HG03066 (cell line): ENCODE measurements around the gene UNC79.

ENCODE experiments used
- ATAC-seq: cut with Tn5 transposase; IDR thresholded peaks from one replicate; pipeline ENCODE4 v1.9.1; 2021; ENCODE audit warnings: low read depth; ENCODE audit not compliant: unreplicated experiment

The UNC79 gene

DNA sequence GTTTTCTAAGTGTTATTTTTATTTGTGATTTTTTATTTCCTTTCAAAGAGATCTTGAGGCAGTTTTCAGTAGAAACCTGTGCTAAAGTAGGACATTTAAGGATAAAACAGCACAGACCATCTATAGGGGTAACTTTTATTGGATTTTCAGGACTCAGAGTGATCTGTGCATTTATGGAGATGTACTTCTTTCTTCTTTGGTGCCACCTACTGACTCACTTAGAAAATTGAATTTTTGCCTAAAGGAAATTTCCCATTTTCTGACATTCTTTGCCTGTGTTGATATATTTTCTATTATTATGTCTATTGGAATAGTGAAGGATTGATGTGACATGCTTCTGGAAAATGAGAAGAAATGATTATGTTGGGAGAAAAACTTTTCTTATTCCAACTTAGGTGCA, 113.0 kb downstream of the UNC79 start:
- no peak for ATAC-seq

DNA sequence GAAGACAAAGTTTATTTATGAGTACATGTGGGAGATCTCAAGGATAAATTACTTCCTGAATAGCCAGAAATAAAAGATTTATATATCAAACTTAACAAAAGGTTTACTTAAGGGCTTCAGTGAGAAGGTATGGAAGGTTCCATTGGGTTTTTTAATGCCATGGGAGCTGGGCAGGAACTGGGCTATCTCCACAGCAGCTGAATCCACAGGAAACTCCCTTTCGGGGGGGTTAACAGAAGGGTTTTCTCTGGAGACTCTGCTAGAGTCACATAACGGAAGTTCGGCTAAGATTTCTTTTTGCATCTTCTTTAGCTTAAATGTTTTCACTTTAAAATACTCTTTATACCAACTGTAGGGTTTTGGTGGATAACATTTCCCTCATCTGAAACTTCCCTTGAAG, 113.5 kb downstream of the UNC79 start:
- ATAC-seq = no peak

DNA sequence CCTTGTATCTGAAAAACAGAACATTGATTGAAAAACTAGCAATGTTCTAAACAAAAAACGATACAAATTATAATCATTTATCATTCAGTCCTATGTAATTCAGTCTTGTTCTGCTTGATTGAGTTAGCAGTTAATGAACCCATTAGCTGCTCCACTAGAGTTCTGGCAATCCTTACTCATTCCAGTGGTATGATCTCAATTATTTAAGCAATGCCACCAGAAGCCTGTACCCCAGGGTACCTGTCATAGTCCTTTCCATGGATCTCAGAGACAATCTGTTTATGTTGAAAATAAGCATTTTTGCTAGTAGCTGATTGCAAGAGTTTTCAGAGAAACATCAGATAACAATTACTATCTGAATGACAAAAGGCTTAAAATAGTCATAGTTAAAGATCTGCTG, 115.9 kb downstream of the UNC79 start:
- no peak for ATAC-seq

DNA sequence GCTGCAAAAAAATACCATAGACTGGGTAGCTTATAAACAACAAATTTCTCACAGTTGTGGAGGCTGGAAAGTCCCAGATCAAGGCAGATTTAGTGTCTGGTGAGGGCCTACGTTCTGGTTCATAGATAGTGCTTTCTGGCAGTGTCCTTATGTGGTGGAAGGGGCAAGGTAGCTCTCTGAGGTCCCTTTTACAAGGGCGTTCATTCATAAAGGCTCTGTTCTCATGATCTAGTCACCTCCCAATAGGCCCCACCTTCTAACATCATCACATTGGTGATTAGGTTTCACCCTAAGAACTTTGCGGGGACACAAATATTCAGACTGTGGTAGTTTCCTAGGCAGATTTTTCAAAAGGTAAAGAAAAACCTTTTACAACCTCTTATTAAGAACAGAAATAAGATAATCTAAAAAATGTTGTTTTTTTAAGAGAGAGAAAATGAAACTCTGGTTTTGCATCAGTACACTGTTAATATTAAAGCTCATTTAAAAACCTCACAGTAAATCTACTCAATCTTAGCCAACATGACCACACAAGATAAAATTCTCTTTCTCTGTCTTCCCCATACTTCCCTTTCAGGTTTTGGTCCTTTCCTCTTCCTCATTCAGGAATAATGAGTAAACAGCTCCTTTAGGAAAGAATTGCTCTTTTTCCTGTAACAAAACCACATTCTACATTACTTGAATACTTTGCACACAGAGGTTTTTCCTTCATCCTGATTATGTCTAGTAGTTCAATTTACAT, 117.5 kb downstream of the UNC79 start:
- ATAC-seq = peak; percentile 79

DNA sequence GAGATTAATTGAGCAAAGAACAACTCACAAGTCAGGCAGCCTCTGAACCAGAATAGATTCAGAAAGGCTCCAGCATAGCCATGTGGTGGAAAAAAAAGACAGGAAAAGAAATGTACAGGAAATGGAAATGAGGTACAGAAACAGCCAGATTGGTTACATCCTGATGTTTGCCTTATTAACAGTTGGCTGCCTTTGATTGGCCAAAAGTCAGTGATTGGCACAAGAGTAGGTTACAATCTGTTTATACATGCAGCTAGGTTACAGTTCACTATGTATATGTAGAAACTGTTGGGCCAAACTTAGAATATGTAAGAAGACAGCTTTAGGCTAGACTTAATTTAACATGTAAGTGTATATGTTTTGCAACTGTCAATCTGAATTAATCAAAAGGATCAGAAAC, 118.9 kb downstream of the UNC79 start:
- no peak for ATAC-seq

DNA sequence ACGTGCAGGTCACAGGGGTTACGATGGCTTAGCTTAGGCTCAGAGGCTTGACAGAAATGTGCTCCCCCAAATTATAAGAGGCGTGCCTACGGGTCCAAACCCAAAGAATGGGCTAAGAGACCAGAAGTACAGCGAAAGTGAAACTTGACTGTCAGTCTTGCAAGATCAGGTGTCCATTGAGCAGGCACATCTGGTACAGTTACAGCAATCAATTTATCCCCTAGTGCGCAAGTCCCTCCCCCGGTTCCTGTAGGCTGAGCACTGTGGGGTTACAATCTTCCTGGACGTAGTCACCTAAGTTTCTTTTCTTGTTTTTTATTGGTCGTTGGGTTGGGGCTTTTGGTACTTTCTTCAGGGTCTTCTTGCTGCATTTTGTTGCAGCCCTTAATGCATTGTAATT, 134.2 kb downstream of the UNC79 start:
- no peak for ATAC-seq

DNA sequence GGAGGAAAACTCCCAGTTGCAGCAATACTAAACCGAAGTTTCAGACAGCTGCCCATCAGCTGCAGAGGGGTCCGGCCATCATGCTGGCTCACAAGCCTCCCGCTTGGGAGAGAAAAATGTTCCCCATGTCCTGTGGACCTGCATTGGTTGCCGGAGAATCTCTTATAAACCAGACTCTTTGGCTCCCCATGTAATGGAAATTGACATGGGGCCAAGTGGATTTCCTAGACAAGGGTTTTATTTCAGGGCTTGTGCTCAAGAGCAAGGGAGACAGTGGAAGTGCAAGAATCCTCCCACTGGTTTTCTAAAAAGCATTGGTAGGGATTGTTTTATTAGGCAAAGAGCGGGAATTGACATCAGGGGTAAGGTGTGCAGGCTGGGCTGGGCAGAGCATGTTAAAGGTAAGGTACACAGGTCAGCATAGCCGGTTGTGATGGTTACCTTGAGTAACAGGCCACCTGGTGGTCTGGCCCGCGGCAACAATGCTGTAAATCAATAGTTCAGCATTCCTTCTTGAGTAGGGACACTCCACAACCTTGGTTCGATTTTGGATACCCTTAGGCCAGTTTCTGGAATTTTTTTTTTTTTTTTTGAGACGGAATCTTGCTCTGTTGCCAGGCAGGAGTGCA, 135.4 kb downstream of the UNC79 start:
- ATAC-seq = no peak

DNA sequence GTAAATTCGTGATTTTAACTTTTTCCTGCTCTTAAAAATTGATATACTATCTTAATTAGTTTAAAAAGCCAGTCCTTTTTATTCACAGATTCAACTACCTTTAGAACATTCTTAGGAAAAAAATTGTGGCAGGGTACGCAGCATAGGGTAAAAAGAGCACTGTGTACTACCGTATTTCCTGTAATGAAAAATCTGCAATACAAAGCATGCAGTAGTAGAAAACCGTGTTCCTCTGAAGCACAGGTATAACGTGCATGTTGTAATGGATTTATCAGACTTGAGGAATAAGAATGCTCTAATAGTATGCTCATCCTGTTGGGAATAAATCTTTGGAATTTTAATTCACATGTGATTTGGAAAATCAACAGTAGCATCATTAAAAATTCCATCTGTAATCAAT, 140.5 kb downstream of the UNC79 start:
- no peak for ATAC-seq

DNA sequence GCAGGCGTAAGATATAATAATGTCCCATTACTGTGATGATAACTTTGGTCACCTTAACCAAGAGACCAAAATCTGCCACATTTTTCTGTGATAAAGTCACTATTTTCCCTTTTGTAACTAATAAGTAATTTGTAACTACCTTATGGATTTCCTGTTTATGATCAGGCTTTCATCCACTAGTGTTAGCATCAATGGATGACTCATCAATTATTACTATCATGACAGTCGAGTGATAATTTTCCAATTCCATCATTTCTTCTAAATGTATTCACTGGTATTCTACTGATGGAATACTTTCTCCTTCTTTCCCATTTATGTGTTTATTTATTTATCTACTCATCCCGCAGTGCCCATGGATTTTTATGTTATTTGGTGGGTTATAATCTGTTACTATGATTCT, 148.4 kb downstream of the UNC79 start:
- ATAC-seq = no peak

DNA sequence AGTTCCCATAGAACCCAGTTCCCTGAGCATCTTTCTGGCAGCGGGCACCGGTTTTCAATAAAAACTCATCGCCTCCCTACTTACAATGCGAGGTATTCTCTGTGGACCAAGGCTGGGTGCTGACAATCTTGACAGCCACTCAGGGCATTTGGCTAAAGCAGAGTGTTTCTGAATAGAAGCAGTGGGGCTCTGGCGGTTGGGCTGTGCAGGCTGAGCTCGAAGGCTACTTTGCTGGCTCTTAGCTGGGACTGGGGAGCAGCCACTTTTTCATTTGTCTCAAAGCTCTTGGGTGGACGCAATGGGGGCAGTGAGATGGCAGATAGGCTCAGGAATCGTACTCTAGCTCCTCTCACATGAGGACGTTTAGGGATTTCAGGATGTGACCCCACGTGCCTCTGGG, 151.8 kb downstream of the UNC79 start:
- no peak for ATAC-seq

DNA sequence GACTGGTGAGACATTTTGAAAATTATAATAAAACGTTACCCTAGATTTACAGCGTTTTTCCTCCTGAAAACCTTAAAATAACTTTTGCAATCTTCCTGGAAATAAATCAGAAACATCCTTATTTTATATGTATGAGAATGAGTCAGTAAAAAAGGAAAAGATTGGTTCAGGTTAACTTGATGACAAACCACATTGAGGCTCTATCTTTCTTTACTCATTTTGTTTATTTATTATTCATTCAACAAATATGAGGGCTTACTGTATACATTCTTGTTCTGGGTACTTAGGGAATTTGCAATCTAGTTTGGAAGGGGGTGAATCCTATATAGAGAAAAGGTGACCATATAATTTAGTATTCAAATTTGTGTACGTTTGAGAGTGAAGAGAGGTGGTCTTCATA, 156.6 kb downstream of the UNC79 start:
- ATAC-seq = no peak

DNA sequence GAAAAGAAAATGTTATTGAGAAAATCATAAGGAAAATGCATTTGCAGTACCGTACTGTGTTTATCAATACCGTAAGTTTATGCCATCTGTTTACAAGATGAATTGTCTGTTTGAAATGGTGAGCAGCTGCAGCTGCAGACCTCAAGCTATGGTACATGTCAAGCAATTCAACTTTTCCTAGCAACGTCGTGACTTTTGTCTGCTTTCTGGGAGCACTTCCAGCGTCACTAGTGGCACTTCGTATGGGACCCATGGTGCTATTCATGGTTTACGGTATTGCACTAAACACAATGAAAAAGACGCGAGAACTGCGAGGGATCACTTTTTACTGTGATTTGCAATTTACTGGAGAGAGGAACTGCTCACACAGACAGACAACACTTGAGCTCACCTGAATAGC, 160.8 kb downstream of the UNC79 start:
- ATAC-seq = no peak

DNA sequence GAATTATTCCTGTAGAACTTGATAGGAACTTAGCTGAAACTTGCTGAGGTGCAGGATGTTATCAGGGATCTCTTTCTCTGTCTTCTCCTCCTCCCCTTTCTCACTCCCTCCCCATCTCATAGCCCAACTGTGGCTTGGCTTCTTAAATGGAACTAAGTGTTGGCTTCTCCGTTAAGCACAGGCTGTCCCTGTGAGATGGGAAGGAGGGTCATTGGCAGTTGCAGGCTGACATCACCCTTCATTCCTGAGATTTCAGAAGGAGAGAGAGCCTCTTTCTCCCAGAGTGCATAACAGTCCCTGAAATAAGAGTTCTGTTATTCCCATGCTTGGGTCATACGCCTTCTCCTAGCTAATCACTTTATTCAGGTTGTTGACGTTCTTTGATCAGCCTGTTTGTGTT, 162.0 kb downstream of the UNC79 start:
- no peak for ATAC-seq

DNA sequence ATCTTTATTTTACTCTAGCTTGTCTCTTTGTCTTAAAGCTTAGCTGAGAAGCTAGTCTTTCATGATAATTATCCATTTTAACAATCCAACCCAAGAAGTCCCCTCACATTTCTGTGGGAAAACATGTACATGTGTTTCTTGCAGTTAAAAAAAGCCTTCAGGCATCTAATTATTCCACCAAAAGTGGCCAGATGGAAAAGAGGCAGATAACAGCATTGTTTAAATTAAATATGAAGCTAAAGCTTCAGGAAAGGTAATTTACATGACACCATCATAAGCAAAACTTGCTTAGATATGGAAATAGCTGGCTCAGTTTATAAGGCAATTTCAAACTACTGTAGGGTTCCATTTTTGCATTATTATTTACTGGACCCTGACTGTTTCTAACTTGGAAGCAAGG, 175.4 kb downstream of the UNC79 start:
- no peak for ATAC-seq

DNA sequence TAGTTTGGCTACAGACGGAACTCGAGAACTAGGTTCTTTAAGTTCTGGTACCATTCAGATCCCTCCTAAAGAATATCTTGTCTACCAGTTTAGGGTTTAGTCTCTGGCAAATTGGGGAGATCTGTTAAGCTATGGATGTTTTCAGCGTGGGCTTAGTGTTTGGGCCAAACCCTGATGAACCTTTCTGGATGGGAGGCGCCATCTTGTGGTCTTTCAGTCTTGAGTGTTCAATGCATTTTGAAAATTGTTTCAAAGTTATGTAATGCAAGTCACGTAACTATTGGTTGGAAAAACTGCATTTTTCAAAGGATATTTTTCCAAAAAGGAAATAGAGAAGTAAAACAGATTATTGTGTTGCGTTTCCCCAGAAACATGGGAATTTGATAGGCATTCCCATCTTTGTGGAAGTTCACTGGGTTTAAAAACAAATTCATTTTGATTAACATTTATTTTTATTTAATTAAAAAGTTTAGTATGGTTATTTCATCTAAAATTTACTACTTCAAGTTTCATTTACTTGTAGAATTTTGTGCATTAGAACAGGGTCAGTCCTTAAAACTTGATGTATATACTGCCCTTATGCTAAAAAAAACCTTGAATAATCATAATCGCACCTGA, 188.5 kb downstream of the UNC79 start:
- no peak for ATAC-seq

DNA sequence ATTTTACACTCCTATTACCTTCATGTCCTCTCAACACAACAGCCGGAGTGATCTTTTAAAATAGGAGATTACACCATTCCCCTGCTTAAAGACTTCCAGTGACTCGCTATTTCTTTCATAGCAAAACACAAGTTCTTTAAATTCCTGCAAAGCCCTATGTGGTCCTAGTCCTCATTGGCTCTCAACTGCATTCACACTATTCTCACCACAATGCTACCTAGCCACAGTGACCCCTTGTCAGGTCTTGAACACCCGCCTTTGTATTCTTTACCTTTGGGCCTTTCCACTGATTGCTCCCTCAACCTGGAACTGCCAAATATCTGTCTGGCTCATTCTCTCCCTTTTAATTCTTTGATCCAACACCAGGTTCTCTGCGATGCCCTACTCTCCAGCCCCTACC, 197.3 kb downstream of the UNC79 start:
- ATAC-seq = no peak

DNA sequence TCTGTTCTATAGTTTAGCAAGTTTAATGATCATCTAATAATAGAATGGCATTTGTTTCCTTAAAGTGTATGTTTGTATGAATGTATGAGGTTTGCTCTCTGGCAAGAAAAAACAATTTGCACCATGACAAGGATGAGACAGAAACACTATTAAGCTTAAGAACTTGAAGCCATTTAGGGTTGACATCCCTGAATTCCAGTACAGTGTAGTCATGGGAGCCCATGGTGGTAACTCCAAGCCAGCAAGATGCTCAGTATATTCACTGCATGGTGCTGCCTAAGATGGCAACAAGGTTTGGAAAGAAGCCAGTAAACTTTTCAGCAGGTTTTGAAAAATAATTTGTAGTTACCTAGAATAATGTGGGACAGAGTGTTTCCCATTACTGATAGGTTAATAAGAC, 198.9 kb downstream of the UNC79 start:
- no peak for ATAC-seq

DNA sequence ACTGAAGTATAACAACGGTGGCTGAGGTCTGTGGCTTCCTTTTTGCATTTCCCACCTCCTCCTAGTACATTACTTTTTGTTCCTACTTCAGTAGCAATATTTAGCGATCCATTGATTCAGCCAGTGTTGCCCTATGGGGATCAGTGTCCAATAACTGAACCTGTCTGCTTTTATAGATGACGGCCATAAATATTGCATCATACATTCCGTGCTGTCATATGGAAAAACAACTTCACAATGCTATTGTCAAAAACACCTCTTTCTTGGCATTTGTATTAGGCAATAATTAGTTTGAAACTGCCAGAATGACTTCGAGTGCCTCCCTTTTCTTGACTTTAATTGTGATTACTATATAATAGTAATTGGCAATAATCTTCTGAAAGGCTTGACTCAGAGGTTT, 208.1 kb downstream of the UNC79 start:
- no peak for ATAC-seq

DNA sequence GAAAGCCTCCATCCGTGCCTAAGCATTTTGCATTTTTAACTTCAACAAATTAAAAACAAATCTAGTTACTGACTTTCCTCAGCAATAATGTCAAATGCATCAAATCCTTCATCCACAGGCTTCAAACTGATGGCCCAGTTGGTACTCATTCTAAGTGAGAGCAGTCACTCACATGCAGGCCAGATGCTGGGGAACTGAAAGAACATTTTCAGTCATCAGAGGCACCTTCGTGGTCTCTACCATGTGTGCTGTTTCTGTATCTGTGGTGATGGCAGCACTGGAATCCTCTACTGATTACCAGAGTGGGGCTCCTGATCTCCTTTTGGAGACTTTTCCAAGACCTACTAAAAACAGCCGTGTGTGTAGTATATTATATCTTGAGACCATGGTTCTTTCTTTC, 212.4 kb downstream of the UNC79 start:
- no peak for ATAC-seq

DNA sequence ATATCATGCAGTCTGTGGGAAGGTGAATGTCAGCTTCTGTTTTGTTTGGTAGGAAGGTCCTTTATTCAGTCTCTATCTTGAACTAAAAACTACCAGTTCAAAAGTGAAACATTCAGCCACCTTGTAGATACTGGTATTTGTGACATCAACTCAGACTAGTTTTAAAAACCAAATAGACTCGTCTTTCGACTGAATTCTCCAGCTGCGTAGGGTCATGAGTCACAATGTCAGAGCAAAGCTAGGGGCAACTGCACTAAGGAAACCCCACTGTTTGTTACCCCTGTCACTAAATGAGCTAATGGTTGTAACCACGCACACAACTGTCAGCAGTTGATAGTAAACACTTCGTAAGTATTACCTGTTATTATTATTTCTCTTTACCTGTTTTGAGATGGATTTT, 212.9 kb downstream of the UNC79 start:
- no peak for ATAC-seq

DNA sequence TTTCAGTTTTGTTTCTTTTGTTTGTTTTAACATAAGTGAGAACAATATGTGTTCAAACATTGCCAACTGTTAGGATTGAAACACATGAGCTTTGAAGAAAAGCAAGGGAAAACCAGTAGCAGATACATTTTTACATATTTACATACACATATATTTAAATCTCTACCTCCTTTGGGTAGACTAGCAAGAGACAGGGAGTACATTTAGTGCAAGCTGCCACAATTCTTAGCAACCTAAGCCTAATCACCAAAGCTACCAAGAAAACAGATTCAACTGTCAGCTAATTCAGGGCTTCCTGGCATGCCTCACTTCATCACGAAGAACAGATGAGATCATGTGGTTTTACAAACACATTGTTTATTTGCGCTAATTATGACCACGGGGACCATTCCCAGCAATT, 214.5 kb downstream of the UNC79 start:
- ATAC-seq = no peak
